Activated CD4-positive, alpha-beta memory T cell treated with anti-CD3 and anti-CD28 coated beads for 36 hours (primary cell): Measurements from ENCODE around the gene RAC2. TPM values are rescaled to one million over a fixed set of nuclear protein-coding genes. Genes with fewer than 3 reads are reported as not detected.
"Not testable (repeated sequence)": the region's sequence is repeated elsewhere in the genome, so short reads cannot be mapped to it uniquely, and the experiment has no call there.

Source experiments
- CTCF ChIA-PET: fragments of 350-600 bp; sonication (Branson Sonifier 250); formaldehyde crosslinking; loops from one replicate; lab custom pipeline; 2021; ENCODE audit warnings: antibody characterized with exemption, inconsistent platforms; lab: Charles Lee
- POLR2A ChIA-PET: fragments of 350-600 bp; sonication (Branson Sonifier 250); formaldehyde crosslinking; loops from one replicate; lab custom pipeline; 2021; ENCODE audit warnings: antibody characterized with exemption; lab: Charles Lee
- DNase-seq: peaks from one replicate; pipeline ENCODE4 v3.0.0-alpha.2; 2020
- H3K27ac Mint-ChIP-seq: one replicate; pipeline ENCODE4 v1.8.0; 2021; ENCODE audit warnings: mixed read lengths
- H3K27me3 Mint-ChIP-seq: one replicate; pipeline ENCODE4 v1.8.0; 2021; ENCODE audit warnings: mixed read lengths
- H3K36me3 Mint-ChIP-seq: one replicate; pipeline ENCODE4 v1.8.0; 2021; ENCODE audit warnings: mixed read lengths
- H3K4me1 Mint-ChIP-seq: one replicate; pipeline ENCODE4 v1.8.0; 2021; ENCODE audit warnings: low read depth, mixed read lengths
- H3K4me3 Mint-ChIP-seq: one replicate; pipeline ENCODE4 v1.8.0; 2021; ENCODE audit warnings: mild to moderate bottlenecking, mixed read lengths
- H3K9me3 Mint-ChIP-seq: one replicate; pipeline ENCODE4 v1.8.0; 2021; ENCODE audit warnings: mixed read lengths
- intact Hi-C: fragments of 100-400 bp; cut with micrococcal nuclease; formaldehyde crosslinking; loops from one replicate; pipeline ENCODE4 v1.15.1; 2023
- total RNA-seq, 2 experiments: library from RNA; stranded (reverse); gene quantifications; one replicate each; pipeline ENCODE4 v1.2.3, GENCODE V29; 2021

Gene RAC2
- total RNA-seq, 2 experiments from 2014 or later: 714 to 727 TPM

- Mint-ChIP-seq H3K27ac (no peak overlapping the region), H3K27me3 (no peaks in the 10 kb centered on the region), H3K4me3 (no peak overlapping the region), H3K4me1 (peaks cover 15% of the 10 kb centered on the region), H3K36me3 (peaks cover 2% of the 10 kb centered on the region), H3K9me3 (no peaks in the 10 kb centered on the region)
- ChIA-PET CTCF (interaction anchor here (0.7 to 1.9 kb wide), 2 partner anchors 9 to 12 kb away, joined by 4 to 10 read pairs; no protein-coding TSS in a partner anchor), POLR2A (interaction anchor here (1.3 to 1.4 kb wide), 2 partner anchors 8 to 10 kb away, joined by 5 to 6 read pairs; no protein-coding TSS in a partner anchor)
- no peak for DNase-seq
- intact Hi-C loops: no loop called here
Observed at GRCh38 chr22:37208401-37209139, 35.5 kb downstream of the RAC2 start.

DNA sequence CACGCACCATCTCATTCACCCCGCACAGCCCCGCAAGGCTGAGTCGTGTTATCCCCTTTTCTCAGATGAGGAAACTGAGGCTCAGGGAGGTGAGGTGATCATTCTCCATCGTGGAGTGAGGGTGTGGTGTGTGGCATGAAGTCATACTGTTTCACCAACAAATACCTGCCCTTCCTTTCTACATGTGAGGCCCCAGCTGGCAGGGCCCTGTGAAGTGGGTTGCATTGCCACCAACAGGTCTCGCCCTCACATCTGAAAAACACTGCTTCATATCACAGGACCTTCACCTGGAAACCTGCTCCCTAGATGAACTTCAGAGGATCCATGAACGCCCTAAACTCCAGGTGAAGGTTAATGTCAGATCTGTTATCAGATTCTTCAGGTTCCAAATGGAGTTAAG, 36.1 kb downstream of the RAC2 start:
- POLR2A ChIA-PET: interaction anchor here (1.3 to 1.4 kb wide), 2 partner anchors 8 to 11 kb away, joined by 5 to 6 read pairs; no protein-coding TSS in a partner anchor
- intact Hi-C loops: no loop called here

GRCh38 chr22:37206841-37207821, 36.9 kb downstream of the RAC2 start:
- no peaks in the 10 kb centered on the region for H3K9me3 Mint-ChIP-seq
- no peaks in the 10 kb centered on the region for H3K27me3 Mint-ChIP-seq
- no peak overlapping the region for H3K27ac Mint-ChIP-seq

More for the DNA sequence above, 36.1 kb downstream of the RAC2 start:
- Mint-ChIP-seq H3K4me3 (no peak overlapping the region), H3K9me3 (no peaks in the 10 kb centered on the region), H3K36me3 (no peaks in the 10 kb centered on the region), H3K27me3 (no peaks in the 10 kb centered on the region), H3K27ac (no peak overlapping the region), H3K4me1 (peaks cover 15% of the 10 kb centered on the region)
- no peak for DNase-seq
- CTCF ChIA-PET: interaction anchor here (0.7 to 1.9 kb wide), 2 partner anchors 8 to 12 kb away, joined by 4 to 10 read pairs; no protein-coding TSS in a partner anchor

DNA sequence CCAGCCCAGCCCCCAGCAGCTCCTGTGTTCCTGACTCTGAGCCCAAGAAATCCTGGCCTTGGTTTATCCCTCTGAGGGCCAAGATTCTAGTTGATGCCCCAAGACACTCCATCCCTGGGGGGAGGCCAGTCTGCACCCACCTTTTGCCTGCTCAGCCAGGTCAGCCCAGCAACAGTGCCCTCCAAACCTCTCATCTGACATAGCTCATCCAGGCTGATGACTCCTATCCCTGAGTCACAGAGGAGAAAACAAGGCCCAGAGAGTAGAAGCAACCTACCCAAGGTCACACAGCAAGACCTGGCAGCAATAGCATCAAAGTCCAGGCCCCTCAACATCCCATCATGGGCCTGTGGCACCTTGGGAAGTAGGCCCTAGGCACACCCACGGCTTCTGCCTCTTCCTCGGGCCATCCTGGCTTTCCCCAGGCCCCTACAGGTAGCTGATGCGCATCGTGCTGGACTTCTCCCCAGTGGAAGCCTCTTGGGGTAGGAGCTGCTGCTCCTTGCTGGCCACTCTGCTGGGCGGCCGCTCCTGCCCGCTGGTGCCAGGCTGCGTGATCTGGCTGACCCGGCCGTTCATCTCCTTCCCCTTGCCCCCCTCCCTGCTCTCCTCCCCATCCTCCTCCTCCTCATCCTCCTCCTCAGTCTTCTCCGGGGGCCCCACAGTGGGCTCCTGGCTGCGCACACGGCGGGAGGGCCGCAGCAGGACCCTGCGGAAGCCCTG, 37.8 kb downstream of the RAC2 start:
- intact Hi-C loops: no loop called here
- H3K36me3 Mint-ChIP-seq: no peaks in the 10 kb centered on the region
- H3K9me3 Mint-ChIP-seq: no peaks in the 10 kb centered on the region
- DNase-seq: no peak
- no peak overlapping the region for H3K27ac Mint-ChIP-seq
- ChIA-PET CTCF (interaction anchor here (0.5 to 1.3 kb wide), 3 partner anchors 13 to 59 kb away, joined by 3 to 4 read pairs (median 4); no protein-coding TSS in a partner anchor), POLR2A (no interaction called here)
- no peaks in the 10 kb centered on the region for H3K27me3 Mint-ChIP-seq
- no peak overlapping the region for H3K4me3 Mint-ChIP-seq
- H3K4me1 Mint-ChIP-seq: peaks cover 15% of the 10 kb centered on the region

More at GRCh38 chr22:37206841-37207821, 36.9 kb downstream of the RAC2 start:
- ChIA-PET POLR2A (no interaction called here), CTCF (interaction anchor here (1.9 kb wide), 1 partner anchor 8 kb away, joined by 10 read pairs; no protein-coding TSS in a partner anchor)
- no peak overlapping the region for H3K4me3 Mint-ChIP-seq
- DNase-seq: no peak
- H3K4me1 Mint-ChIP-seq: peaks cover 13% of the 10 kb centered on the region
- intact Hi-C loops: no loop called here
- H3K36me3 Mint-ChIP-seq: no peaks in the 10 kb centered on the region

- H3K36me3 Mint-ChIP-seq: no peaks in the 10 kb centered on the region
- intact Hi-C loops: no loop called here
- no peak overlapping the region for H3K27ac Mint-ChIP-seq
- no peak for DNase-seq
- ChIA-PET CTCF (interaction anchor here (1.2 to 1.3 kb wide), 2 partner anchors 14 to 55 kb away, joined by 3 to 4 read pairs; no protein-coding TSS in a partner anchor), POLR2A (no interaction called here)
- H3K9me3 Mint-ChIP-seq: no peaks in the 10 kb centered on the region
- H3K27me3 Mint-ChIP-seq: no peaks in the 10 kb centered on the region
- no peak overlapping the region for H3K4me3 Mint-ChIP-seq
- peaks cover 20% of the 10 kb centered on the region for H3K4me1 Mint-ChIP-seq
Observed at GRCh38 chr22:37205046-37205445, 39.0 kb downstream of the RAC2 start.

DNA sequence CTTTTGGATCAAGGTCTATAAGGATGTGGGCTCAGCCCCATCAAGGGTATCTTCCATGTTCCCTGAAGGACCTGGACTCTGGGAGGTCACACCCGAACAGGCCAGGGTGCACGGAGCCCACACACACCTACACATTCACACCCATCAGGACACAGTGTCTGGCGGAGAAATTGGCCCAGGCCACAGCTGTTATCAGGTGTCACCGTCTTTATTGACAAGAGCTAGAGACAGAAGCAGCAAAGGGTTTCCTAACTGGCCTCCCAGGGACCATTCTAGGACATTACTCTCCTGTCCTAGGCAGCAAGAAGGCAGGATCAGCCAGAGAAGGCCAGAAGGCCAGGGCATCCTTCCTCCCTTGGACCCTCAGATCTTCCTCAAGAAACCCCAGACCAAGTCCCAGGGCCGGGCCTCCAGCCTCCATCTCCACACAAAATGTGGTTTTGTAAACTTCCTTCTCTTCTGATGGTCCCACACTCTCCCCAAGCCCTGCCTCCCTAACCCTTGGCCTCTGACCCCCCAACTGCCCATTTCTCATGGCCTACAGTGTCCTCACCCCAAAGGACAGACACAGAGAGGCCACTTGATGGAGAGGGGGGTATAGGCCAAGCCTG, 39.9 kb downstream of the RAC2 start:
- H3K27ac Mint-ChIP-seq: peak overlapping the region; percentile 45
- CTCF ChIA-PET: no interaction called here
- H3K4me3 Mint-ChIP-seq: no peak overlapping the region
- no peak for DNase-seq
- no peaks in the 10 kb centered on the region for H3K9me3 Mint-ChIP-seq
- POLR2A ChIA-PET: no interaction called here
- peaks cover 26% of the 10 kb centered on the region for H3K4me1 Mint-ChIP-seq
- H3K27me3 Mint-ChIP-seq: no peaks in the 10 kb centered on the region
- H3K36me3 Mint-ChIP-seq: no peaks in the 10 kb centered on the region
- intact Hi-C loops: no loop called here

DNA sequence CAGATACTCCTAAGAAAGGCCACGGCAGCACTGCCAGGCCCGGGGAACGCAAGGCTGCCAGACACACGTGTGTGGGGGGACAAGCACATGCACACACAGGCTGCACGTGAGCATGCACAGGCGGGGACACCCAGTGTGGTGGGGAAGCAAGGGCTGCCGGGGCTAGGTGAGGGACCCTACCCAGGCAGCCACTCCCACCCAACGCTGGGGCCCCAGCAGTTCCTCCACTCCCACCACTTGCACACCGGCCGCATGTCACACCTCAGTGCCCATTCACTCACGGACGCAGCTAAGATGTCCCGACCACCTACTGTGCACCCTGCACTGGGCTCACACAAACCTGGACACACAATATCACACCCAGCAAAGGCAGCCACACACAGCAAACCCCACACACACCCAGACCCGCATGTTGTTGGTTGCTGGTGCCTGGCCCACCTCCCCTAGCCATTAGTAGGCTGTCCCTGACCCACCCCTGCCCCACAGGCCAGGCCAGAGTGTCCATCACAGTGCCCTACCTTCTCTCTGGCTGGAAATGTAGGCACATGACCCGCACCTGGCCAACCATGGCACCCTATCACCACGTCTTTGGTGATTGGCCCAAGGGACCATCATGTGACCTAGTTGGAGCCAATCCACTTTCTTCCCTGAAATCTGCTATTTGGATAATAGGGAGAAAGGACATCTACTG, 40.6 kb downstream of the RAC2 start:
- DNase-seq: no peak
- no peak overlapping the region for H3K27ac Mint-ChIP-seq
- no peaks in the 10 kb centered on the region for H3K36me3 Mint-ChIP-seq
- H3K9me3 Mint-ChIP-seq: no peaks in the 10 kb centered on the region
- intact Hi-C loops: no loop called here
- CTCF ChIA-PET: interaction anchor here (5.2 kb wide), 1 partner anchor 56 kb away, joined by 38 read pairs; no protein-coding TSS in a partner anchor
- peaks cover 21% of the 10 kb centered on the region for H3K4me1 Mint-ChIP-seq
- POLR2A ChIA-PET: no interaction called here
- no peak overlapping the region for H3K4me3 Mint-ChIP-seq
- H3K27me3 Mint-ChIP-seq: no peaks in the 10 kb centered on the region

- ChIA-PET POLR2A (no interaction called here), CTCF (interaction anchor here (5.2 kb wide), 1 partner anchor 57 kb away, joined by 38 read pairs; no protein-coding TSS in a partner anchor)
- Mint-ChIP-seq H3K27ac (no peak overlapping the region), H3K4me1 (peaks cover 23% of the 10 kb centered on the region), H3K4me3 (no peak overlapping the region), H3K36me3 (no peaks in the 10 kb centered on the region), H3K9me3 (no peaks in the 10 kb centered on the region), H3K27me3 (no peaks in the 10 kb centered on the region)
- DNase-seq: no peak
- intact Hi-C loops: no loop called here
Observed at GRCh38 chr22:37202716-37203115, 41.4 kb downstream of the RAC2 start.

GRCh38 chr22:37202001-37202555, 42.0 kb downstream of the RAC2 start:
- intact Hi-C loops: no loop called here
- Mint-ChIP-seq H3K36me3 (no peaks in the 10 kb centered on the region), H3K9me3 (no peaks in the 10 kb centered on the region), H3K27ac (no peak overlapping the region), H3K4me3 (no peak overlapping the region), H3K4me1 (peaks cover 27% of the 10 kb centered on the region), H3K27me3 (no peaks in the 10 kb centered on the region)
- POLR2A ChIA-PET: no interaction called here
- DNase-seq: no peak
- CTCF ChIA-PET: interaction anchor here (4.0 to 5.6 kb wide), 3 partner anchors 16 to 157 kb away, joined by 38 to 55 read pairs (median 41); no protein-coding TSS in a partner anchor

DNA sequence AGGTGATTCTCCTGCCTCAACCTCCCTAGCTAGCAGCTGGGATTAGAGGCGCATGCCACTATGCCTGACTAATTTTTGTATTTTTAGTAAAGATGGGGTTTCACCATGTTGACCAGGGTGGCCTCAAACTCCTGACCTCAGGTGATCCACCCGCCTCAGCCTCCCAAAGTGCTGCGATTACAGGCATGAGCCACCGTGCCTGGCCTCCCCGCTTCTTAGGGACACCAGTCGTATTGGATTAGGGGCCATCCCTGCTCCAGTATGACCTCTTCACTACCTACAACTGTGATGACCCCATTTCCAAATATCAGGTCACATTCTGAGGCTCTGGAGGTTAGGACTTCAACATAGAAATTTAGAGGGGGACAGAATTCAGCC, 42.6 kb downstream of the RAC2 start:
- H3K9me3 Mint-ChIP-seq, H3K27ac Mint-ChIP-seq, H3K27me3 Mint-ChIP-seq, H3K36me3 Mint-ChIP-seq, DNase-seq, H3K4me3 Mint-ChIP-seq, intact Hi-C loops: not testable (repeated sequence)
- CTCF ChIA-PET: interaction anchor here (1.0 to 5.6 kb wide), 7 partner anchors 9 to 224 kb away, joined by 3 to 55 read pairs (median 38); no protein-coding TSS in a partner anchor
- peaks cover 30% of the 10 kb centered on the region for H3K4me1 Mint-ChIP-seq
- POLR2A ChIA-PET: interaction anchor here (1.0 kb wide), 1 partner anchor 18 kb away, joined by 3 read pairs; no protein-coding TSS in a partner anchor
